Hematopoietic multipotent progenitor cell (in vitro differentiated cells): ENCODE results near the gene SPART. TPM values are rescaled to one million over a fixed set of nuclear protein-coding genes. Genes with fewer than 3 reads are reported as not detected.

Experiments used
- DNase-seq, 3 donors: peaks; one replicate each; pipeline ENCODE4 v3.0.0-alpha.2; 2011 to 2015; ENCODE audit warnings: low read depth in 2 of 3, low spot score in 2 of 3
- total RNA-seq: library from RNA; depleted of rRNA; stranded (reverse); fragments of >200 nt; gene quantifications from one replicate; pipeline ENCODE4 v1.2.3, GENCODE V29; 2012

SPART gene, protein sequence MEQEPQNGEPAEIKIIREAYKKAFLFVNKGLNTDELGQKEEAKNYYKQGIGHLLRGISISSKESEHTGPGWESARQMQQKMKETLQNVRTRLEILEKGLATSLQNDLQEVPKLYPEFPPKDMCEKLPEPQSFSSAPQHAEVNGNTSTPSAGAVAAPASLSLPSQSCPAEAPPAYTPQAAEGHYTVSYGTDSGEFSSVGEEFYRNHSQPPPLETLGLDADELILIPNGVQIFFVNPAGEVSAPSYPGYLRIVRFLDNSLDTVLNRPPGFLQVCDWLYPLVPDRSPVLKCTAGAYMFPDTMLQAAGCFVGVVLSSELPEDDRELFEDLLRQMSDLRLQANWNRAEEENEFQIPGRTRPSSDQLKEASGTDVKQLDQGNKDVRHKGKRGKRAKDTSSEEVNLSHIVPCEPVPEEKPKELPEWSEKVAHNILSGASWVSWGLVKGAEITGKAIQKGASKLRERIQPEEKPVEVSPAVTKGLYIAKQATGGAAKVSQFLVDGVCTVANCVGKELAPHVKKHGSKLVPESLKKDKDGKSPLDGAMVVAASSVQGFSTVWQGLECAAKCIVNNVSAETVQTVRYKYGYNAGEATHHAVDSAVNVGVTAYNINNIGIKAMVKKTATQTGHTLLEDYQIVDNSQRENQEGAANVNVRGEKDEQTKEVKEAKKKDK
- total RNA-seq: 41.5 TPM

DNA sequence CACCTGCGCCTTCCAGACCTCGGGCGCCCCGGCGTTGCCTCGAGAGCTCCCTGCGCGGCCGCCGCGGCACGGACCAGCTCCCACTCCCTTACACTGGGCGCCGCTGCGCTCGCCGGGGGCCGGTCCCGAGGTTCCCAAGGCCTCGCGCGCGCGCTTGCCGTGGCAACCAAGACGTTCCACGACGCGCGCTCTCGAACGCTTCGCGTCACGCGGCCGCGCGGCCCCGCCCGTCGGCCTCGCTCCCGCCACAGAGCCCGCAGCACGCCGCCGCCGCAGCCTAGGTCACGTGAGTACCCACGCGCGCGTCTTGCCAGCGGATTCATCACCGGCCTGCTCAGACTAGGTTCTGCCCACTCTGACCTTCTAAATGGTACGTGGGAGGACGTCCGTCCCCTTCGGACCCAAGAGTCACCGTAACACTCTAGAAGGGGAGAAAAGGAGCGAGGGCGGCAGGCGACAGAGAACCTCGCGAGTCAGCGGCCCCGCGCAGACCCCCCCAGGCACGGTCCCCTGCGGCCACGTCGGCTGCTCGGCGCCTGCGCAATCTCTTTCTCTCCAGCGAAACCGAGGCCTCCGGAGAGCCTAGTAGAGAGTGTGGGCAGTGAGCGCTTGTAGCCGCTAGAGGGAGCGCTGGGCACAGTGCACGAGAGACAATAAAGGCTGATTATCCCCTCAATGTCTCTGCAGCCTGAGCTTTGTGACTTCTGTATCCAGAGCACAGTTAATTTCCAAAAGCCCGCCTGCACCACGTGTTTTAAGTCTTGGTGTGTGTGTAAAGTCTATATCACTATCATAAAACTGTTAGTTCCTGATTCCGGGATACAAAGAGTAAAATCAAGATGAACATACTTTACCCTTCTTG, at the start of gene SPART:
Gene SPART, minus strand, starts transcription at position 173 of the 862 bp plus-strand sequence. CDS start 10,564 bp downstream, outside the sequence.
- peak; percentile 77 to 93 (median 90) for DNase-seq

DNA sequence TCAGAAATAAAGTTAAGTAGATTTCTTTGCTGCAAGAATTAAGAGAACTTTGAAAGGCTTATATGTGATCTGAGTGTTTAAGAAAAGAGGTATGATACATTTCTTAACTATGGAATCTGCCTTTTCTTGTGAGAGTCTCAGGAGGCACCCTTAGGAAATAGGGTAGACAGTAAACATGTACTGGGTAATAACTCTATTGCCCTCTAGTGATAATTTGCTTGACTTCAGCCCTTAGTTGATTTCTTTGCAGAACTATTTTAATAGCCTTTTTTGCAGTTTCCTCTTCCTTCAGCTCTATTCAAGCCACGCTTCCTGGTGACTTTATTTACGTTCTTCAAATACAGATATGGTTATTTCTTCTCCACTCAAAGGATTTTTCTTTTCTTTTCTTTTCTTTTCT, 49.1 kb upstream of the SPART start:
- peak in 2 of 3 donors; percentile 25 to 62 for DNase-seq

DNA sequence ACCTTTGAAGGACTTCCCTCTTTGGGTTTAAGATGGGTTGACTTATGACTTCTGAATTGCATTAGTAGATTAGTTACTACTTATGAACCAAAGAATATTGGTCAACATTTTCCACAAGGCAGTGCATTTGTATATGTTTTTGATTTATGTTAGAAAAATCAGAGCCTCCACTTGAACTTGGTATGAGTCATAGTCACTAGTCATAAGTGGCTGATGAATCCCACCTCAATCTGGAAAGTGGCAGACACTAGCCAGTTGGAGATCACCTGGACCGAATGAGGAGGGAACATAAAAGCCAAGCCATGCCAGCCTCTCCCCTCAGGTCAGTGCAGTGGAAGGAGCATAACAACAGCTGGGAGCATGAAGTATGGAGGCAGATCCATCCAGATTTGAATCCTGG, 39.3 kb upstream of the SPART start:
- DNase-seq: no peak

DNA sequence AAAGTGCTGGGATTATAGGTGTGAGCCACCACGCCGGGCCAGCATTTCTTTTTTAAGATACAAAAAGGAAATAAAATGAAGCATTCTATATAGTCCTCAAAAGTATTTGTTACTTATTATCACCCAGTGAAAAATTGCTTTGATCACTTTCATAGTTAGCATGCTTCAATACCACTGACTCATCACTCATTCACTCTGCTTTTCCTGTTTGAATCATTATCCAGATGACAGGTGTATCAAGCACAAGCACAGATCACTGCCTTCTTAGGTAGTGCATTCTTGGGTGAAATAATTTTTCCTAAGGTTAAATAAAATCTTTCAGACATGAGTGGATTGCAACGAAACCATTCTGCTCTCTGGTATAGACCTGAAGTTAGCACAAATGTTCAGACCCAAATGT, 35.8 kb upstream of the SPART start:
- DNase-seq: no peak

DNA sequence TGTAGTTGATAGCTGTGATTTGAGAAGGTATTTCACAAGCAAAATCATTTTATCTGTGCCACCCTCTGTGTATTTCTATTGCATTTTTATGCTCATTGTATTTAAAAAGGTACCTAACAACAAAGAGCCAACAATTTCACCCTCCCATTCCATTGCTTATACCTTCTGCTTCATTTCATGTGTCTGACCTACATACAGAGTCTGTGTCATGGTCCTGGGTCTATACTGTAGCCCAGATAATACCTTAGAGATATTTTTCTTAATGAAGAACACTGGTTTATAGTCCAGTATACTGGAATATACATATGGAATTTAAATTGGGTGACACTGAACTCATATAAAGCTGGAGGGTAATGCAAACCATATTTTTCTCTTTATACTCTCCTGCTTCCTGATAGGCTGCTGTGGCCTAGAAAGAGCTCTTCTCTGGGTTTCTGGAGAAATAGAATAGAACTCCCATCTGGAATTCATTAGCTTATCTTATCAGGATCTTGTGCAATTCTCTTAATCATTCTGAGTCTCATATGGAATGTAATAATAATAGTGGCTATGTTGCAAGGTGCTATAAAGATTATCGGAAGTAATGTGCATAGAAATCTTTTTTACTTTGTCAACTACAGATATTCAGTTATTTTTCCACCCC, 31.8 kb upstream of the SPART start:
- no peak for DNase-seq

DNA sequence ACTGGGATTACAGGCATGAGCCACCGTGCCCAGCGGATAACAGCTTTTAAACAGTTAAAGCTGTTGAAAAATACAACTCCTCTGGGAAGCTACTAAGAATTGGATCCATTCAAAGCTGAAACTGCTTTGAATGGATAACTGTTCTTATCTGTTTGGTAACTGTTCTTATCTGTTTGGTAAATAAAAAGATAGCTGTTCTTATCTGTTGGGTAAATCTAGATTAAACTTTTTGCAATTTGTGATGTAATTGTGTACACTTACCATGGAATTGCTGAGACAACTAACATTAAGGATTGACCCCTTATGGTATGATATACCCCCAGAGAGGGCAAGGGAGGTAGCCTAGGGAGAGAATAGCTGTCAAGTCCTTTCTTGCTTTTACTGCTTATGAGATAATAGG, 27.9 kb upstream of the SPART start:
- DNase-seq: no peak

DNA sequence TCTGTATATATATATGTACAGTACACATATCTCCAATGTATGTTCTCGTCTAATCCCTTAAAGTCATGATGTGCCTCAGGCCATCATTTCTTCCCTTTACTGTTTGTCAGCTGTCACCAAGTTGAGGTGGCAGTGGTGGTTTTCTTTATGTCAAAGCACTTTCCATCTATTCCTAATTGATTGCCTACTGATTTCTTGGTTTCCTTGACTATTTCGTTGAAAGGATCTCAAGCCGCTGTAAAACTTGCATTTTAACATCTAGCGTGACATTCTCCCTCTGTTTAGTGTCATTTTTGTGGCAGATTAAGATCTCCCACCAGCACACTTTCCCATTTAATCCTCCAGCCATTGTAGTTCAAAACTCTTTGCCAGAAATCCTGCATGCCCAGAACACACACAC, 25.0 kb upstream of the SPART start:
- DNase-seq: no peak

DNA sequence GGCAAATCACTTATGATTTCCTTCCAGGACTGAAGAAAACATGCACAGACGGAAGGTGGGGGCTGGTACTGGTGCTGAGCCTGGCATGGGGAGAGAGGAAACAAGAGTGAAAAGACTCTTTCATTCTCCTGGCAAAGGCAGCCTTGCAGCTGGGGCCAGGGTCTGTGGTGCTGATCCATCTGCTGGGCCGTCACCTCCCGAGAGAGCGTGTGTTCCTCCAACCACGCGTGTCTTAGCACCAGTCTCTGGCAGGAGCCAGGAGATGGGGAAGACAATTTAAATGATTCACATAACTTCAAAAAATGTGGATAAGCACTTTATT, 23.9 kb upstream of the SPART start:
- no peak for DNase-seq

DNA sequence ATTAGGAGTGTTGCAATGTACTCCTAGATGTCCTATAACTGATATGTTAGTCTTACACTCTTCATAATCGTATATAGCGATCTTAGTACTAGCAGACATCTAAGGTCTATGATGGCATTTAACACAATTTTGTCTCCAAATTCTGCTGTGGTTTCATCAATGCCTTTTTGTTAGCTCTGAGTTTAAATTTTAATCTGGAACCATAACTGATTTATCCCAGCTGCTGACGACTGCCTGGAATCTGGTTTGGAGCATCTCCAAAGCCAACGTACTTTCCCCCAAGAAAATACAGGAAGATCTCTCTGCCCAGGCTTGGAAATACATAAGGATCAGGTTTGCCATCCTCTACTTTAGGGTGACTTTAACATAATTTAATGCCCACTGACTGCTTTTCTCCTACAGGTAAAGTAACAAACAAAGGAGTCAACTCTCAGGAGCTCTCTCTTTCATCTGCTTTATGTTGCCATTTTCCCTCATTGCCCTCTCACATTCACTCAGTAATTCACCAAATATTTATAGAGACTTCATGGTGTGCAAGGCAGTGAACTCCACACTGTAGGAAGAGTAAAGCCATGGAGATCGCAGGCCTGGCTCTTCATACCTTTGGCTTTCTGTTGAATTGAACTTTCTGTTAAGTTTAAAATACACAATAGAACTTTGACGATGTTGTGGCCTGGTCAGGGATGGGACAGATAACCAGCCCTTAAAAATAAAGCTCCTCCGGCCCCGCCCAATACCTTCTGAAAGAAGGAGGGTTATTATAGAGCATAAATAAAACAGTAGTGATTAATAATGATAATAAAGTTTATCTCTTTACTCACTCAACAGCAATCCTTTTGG, 23.3 kb upstream of the SPART start:
- DNase-seq: no peak

DNA sequence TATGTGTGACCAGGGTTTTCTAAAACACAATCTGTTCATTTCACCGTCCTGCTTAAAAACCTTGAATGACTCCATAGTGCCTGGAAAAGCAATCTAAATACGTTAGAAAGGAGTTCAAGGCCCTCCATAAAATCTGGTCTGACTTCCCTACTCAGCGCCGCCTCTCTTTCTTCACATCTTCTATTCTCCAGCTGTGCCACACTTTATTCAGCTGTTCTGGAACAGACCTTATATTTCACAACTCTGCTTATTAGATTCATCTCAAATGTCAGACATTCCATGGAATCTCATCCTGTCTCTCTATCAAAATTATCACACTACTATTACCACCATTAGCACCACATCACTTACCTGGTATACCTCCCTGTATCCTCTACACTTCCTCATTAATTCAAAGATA, 19.8 kb upstream of the SPART start:
- DNase-seq: no peak

DNA sequence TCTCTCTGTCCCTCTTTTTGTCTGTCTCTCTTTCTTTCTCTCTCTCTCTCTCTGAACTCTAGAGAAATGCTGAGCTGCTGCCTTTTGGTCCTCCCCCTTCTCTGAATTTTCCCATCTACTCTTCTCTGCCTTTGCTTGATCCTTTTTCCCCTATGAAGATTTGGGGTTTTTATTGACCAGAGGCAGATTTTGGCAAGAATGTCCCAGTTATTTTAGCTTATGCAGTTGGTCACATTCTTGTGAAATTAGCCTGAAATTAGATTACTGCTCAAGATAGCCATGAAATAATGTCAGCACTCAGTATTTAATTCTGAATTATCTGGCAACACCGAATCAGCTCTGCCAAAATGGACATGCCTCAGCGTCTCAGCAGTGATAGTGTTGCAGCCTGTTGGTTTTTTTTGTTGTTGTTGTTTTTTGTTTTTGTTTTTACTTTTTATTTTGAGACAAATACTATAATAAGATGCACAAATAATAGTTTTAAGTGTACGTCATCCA, 17.2 kb upstream of the SPART start:
- DNase-seq: no peak

DNA sequence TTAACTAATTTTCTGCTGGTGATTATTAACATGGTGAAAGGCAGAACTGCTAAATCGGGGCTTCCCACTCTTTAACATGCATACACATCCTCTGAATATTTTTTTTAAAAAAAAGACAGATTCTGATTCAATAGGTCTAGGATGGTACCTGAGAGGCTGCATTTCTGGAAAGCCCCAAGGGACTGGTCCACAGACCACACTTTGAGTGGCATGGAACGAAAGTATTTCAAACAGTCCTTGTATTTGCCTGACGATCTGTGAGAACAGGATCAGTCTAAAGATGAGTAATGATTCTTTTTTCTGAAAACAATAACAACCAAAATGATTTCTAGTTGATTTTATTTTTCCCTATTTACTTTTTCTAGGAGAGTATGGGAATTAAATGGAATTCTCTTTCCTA, 16.7 kb upstream of the SPART start:
- DNase-seq: no peak

DNA sequence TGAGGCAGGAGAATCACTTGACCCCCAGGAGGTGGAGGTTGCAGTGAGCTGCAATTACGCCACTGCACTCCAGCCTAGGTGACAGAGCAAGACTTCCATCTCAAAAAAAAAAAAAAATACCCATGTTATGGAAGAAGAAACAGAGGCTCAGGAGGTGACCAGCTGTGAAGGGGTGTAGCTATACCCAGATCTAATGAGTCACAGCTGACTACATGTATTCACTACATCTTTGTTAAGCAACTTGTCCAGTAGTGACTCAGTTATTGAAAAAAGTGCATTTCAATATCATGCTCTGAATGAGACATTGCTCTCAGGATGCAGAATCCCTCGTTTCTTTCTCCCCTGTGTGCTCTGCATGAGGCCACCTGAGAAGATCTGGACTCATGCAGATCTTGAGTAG, 16.1 kb upstream of the SPART start:
- no peak for DNase-seq

DNA sequence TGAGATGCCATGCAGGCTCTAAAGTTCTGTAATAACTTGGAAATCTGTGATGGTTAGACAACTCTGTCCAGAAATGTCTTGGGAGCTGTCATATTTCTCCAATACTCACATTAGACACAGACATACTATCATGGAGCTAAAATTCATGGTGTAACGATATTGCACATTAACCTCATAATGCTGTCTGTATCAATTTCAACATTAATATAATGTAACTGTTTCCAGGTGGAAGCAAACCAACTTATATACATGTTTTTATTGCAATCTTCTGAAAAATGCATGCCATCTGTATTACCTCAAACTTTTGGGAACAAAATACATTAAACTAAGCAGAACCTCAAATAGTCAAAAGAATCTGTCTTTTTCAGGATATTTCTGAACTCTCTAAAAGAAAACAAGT, 14.7 kb upstream of the SPART start:
- DNase-seq: no peak

DNA sequence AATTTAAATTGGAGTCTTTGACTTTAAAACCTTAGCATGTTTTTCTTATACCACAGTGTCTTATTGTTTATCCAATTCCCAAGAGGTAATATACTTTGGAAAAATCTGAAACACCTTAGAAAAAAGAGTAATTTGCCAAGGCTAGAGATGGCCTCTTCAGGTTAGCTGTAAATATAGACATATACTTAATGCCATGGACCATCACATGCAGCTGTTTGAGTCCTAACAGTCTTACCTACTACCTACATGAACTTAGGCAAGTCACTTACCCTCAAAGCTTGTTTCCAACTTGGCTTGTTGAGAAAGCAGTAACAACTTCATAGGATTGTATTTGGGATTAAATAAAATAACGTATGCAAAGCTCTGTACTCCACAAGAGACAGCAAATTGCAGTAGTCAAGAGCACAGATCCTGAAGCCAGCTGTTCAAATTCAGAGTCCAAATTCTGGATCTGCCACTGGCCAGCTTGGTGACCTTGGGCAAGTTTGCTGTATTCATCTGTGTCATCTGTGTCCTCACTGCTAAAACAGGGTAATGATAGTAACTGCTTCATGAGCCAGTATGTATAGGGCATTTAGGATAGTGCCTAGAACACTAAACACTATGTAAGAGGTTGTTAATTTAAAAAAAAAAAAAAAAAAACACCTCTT, 13.2 kb upstream of the SPART start:
- DNase-seq: no peak

DNA sequence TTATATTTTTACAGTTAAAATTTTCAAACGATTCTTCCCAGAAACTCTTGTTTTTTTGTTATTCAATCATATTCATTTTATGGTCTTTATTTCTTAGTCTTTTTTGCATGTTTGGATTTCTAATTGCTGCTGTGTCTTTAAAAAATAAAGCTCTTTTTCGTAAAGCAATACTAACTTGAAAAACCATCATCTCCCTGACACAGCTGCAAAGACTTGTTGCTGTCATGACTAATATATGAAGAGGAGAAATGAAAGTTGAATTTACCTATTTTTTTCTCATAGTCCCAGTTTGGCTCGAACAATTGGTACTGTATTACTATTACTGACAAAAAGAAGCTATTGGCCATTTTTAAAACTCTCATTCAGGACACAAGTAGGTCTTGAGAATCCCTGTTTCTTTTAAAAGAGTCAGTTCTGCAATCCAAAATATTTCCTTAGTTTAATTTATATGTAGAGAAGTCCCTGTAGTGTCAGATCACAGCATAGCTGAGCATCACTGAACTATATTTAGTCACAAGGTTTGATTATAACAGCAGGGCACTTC, 12.1 kb upstream of the SPART start:
- DNase-seq: no peak

DNA sequence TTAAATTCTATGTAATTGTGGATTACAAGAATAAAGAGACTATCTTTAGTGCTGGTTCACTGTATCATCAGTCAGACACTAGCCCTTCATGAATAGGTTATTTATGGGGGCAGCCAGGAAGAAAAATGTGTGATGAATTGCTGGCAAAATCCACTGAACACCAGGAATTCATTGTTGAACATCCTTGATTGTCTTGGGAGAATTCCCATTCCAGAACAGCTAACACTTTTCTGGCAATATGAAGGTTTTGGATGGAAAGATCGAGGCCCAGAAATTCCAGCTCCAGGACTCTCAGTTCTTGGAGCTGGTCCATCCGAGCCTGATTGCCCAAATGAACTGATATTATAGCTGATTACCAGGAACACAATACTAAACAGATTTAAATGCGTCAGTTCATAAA, 11.5 kb upstream of the SPART start:
- no peak for DNase-seq

DNA sequence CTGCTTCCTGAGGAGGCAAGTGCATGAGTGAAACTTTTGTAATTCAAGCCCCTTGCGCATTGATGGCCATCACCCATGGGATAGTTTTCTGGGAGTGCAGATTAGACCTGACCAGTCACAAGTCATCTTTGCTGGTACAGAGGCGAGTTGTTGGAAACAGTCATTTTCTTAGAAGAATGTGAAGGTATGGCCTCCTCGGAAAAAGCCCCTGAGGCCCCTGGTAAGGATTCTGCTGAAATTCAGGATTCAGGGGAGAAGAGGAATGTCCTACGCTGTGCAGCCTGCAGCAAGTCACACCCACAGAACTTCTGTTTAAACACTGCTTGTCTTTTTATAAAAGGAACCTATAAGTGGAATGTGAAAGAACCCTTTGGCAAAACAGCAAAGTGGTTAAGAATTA, 11.0 kb upstream of the SPART start:
- no peak for DNase-seq

DNA sequence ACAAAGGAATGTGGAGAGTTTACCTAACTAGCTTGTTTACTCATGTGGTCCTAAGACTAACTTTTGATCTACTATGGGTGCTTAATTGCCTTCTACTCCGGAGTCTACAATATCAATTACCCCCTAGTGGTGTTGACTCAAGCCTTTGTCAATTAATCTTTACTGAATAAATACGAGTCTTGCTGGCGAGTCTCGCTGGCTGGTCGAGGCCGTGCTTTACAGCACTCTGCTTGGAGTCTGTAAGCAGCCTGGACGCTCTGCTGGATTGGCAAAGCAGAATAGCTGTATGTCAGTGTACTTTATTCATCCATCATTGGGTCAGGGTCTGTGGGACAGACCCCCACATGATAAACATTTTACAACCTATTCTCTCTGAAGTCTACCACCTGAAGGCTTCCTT, 9.9 kb upstream of the SPART start:
- DNase-seq: no peak
